ENCODE results near the gene SERPINA1. TPM values are rescaled to one million over a fixed set of nuclear protein-coding genes. Genes with fewer than 3 reads are reported as not detected.

Gene SERPINA1
- total RNA-seq, 1 experiment from 2014 or later = 4.9 TPM

- no peak overlapping the region for H3K4me3 ChIP-seq (ENCODE audit: low read depth in 2 of 2, low read length in 2 of 2)
- ChIA-PET CTCF (no interaction called here), POLR2A (no interaction called here)
- no peak for DNase-seq (ENCODE audit: low read depth, low spot score)
- H3K4me1 ChIP-seq (ENCODE audit: control insufficient read depth, insufficient read depth, low read length) = no peaks in the 10 kb centered on the region
- H3K27ac ChIP-seq (ENCODE audit: low read length) = no peak overlapping the region
- no TSS peak for BruUV-seq (replicated peaks)
- ATAC-seq = no peak
- no peaks in the 10 kb centered on the region for H3K9me3 ChIP-seq (ENCODE audit: control insufficient read depth, insufficient read depth, low read depth, low read length)
- H3K27me3 ChIP-seq (ENCODE audit: control insufficient read depth, insufficient read depth, low read length) = no peaks in the 10 kb centered on the region
- TF ChIP-seq POLR2AphosphoS5 (IDR thresholded peaks at IDR 0.05; ENCODE audit: low read depth, low read length) = no peak
- no peak for TF ChIP-seq SIN3A (IDR thresholded peaks at IDR 0.05; ENCODE audit: borderline replicate concordance, insufficient read depth, low read depth, low read length)
- no peak for TF ChIP-seq TCF7L2 (IDR thresholded peaks at IDR 0.05; ENCODE audit: low read depth, low read length)
- TF ChIP-seq REST (IDR thresholded peaks at IDR 0.05; ENCODE audit: insufficient read depth in 1 of 2, low read depth in 2 of 2, low read length in 1 of 2) = no peak
- TF ChIP-seq CTCF (IDR thresholded peaks at IDR 0.05) = no peak
- in situ Hi-C loops (cut with HindIII; ENCODE audit: low pct_unique_long_range_greater_than_20kb, low sequenced_read_pairs) (no loop called here), intact Hi-C loops (cut with micrococcal nuclease; ENCODE audit: unreplicated experiment) (no loop called here)
- no peaks in the 10 kb centered on the region for H3K36me3 ChIP-seq (ENCODE audit: control insufficient read depth, insufficient read depth, low read length)
Observed at GRCh38 chr14:94386085-94387031, 2.0 kb downstream of the SERPINA1 start.

GRCh38 chr14:94385553-94386057, 2.8 kb downstream of the SERPINA1 start:
- Histone ChIP-seq H3K27ac (ENCODE audit: low read length) (no peak overlapping the region), H3K27me3 (ENCODE audit: control insufficient read depth, insufficient read depth, low read length) (no peaks in the 10 kb centered on the region), H3K4me3 (ENCODE audit: low read depth in 2 of 2, low read length in 2 of 2) (no peak overlapping the region), H3K9me3 (ENCODE audit: control insufficient read depth, insufficient read depth, low read depth, low read length) (no peaks in the 10 kb centered on the region), H3K36me3 (ENCODE audit: control insufficient read depth, insufficient read depth, low read length) (no peaks in the 10 kb centered on the region), H3K4me1 (ENCODE audit: control insufficient read depth, insufficient read depth, low read length) (no peaks in the 10 kb centered on the region)
- POLR2A ChIA-PET = no interaction called here
- no TSS peak for BruUV-seq (replicated peaks)
- ATAC-seq = no peak
- in situ Hi-C loops (cut with HindIII; ENCODE audit: low pct_unique_long_range_greater_than_20kb, low sequenced_read_pairs) (no loop called here), intact Hi-C loops (cut with micrococcal nuclease; ENCODE audit: unreplicated experiment) (no loop called here)
- no peak for DNase-seq (ENCODE audit: low read depth, low spot score)
- CTCF ChIA-PET = no interaction called here
- TF ChIP-seq CTCF (IDR thresholded peaks at IDR 0.05) (no peak), REST (IDR thresholded peaks at IDR 0.05; ENCODE audit: insufficient read depth in 1 of 2, low read depth in 2 of 2, low read length in 1 of 2) (no peak), SIN3A (IDR thresholded peaks at IDR 0.05; ENCODE audit: borderline replicate concordance, insufficient read depth, low read depth, low read length) (no peak), POLR2AphosphoS5 (IDR thresholded peaks at IDR 0.05; ENCODE audit: low read depth, low read length) (no peak), TCF7L2 (IDR thresholded peaks at IDR 0.05; ENCODE audit: low read depth, low read length) (no peak)

Data from Panc1 (cell line).